Skeletal muscle cell (primary cell): ENCODE data around the gene TRAPPC5.
"Not testable (repeated sequence)": the region's sequence is repeated elsewhere in the genome, so short reads cannot be mapped to it uniquely, and the experiment has no call there.

ENCODE experiments used
- DNase-seq: peaks from one replicate; pipeline ENCODE4 v3.0.0-alpha.2; 2010; ENCODE audit warnings: low read depth
- H3K4me3 ChIP-seq: 2 replicates; pipeline ENCODE4 v1.5.1; 2011; ENCODE audit warnings: low read depth, mild to moderate bottlenecking, control low read depth, low read length, moderate library complexity

Gene TRAPPC5

GRCh38 chr19:7680606-7681339 lies at the start of gene TRAPPC5:
TSS of gene TRAPPC5 (plus strand) at chr19:7680833. CDS start at chr19:7682254, 1,421 bp downstream.
- DNase-seq, result peak; percentile 40

GRCh38 chr19:7631577-7631976 lies 49.1 kb upstream of the TRAPPC5 start:
- no peak for DNase-seq
- H3K4me3 ChIP-seq, result no peak overlapping the region

More at GRCh38 chr19:7680606-7681339, at the start of gene TRAPPC5:
- H3K4me3 ChIP-seq, result peak within 1 kb of the TSS; percentile 99

DNA sequence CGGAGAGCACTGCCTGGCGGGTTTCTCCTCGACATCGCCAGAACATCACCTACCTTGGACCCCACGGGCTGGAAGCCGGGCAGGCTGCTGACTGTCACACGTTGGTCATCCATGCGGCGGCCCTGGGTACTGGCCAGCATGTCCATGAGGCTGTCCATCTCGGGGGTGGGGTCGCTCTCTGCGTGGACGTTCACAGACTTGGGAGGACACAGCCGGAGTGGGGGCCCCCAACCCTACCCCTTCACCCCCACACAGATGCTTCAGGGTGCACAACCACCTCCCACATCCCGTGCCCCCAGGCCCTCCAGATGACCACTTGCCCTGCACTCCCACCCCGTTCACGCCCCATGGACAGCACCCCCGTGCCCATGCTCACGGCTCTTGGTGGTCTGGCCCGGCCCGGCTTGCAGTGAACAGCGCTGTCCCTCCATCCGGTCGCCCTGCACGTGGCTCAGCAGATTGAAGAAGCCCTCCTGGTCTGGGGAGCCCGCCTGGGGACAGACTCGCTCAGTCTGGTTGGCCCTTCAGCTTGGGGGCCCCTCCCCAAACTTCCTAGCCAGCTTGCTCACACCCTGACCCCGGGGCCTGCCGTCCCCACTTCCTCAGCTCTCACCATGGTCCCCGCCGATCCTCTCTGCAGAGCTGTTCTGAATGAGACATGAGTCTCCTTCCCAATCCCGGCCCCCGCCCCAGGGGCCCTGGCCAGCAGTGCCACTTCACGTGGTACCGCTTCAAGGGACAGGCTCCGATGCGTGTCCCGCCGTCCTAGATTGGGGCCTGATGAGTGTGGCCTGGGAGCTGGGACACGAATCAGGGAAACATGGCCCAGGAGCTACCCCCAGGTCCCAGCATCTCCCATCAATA lies 48.1 kb upstream of the TRAPPC5 start:
- no peak for DNase-seq

GRCh38 chr19:7633698-7634097 lies 46.9 kb upstream of the TRAPPC5 start, which contains the start of gene PCP2:
TSS of gene PCP2 (minus strand) at chr19:7633719. CDS start at chr19:7633457, 262 bp downstream.
- no peak within 1 kb of the TSS for H3K4me3 ChIP-seq
- DNase-seq, result no peak

More for the DNA sequence above, 48.1 kb upstream of the TRAPPC5 start:
- no peak overlapping the region for H3K4me3 ChIP-seq

- DNase-seq, result no peak
- no peak overlapping the region for H3K4me3 ChIP-seq
Observed at GRCh38 chr19:7635670-7636069, 45.0 kb upstream of the TRAPPC5 start.

GRCh38 chr19:7636317-7636690 lies 44.3 kb upstream of the TRAPPC5 start:
- no peak overlapping the region for H3K4me3 ChIP-seq
- no peak for DNase-seq

- DNase-seq, result no peak
- H3K4me3 ChIP-seq, result peak within 1 kb of the TSS; percentile 25
Observed at GRCh38 chr19:7636691-7637373, 43.8 kb upstream of the TRAPPC5 start, which contains the start of gene STXBP2. TSS of gene STXBP2 (plus strand) at chr19:7637110. CDS start at chr19:7637150, 40 bp downstream.

DNA sequence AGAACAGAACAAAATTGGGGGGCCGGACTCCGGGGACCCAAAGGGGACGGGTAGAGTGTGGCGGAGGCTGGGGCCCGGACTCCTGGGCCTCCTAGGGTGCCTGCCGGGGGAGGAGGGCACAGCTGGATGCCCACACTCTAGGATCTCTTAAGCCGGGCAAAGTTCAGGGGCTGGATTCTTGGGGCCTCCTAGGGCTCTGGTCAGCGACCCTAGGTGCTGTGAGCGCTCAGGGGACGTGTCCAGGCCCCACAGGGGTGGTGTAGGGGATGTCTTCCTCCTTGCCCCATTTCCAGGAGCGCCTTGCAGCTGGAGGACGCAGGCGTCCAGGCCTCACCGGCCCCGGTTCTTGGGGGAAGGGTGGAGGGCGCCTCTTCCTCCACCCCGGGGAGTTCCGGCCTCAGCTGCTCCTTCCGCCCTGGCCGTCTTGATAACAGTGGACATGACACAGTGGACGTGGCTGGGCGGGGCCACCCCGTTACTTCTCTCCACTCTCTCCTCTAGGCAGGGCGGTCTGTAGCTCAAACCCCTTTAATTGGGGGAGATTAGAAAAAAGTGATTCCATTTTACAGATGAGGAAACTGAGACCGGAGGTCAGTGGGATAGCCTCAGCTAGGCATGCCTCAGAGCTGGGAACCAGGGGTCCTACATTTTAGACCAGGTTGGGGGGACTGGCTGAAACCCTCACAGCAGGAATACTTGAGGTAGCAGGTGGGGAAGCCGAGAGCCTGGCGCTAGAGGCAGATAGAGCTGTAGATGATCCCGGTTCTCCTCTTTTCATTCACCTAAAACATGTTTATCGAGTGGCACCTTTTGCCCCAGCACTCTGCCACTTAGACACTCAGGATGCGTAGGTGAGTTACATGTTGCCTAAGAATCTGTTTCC lies 43.0 kb upstream of the TRAPPC5 start:
- no peak for DNase-seq
- peak overlapping the region; percentile 25 for H3K4me3 ChIP-seq

DNA sequence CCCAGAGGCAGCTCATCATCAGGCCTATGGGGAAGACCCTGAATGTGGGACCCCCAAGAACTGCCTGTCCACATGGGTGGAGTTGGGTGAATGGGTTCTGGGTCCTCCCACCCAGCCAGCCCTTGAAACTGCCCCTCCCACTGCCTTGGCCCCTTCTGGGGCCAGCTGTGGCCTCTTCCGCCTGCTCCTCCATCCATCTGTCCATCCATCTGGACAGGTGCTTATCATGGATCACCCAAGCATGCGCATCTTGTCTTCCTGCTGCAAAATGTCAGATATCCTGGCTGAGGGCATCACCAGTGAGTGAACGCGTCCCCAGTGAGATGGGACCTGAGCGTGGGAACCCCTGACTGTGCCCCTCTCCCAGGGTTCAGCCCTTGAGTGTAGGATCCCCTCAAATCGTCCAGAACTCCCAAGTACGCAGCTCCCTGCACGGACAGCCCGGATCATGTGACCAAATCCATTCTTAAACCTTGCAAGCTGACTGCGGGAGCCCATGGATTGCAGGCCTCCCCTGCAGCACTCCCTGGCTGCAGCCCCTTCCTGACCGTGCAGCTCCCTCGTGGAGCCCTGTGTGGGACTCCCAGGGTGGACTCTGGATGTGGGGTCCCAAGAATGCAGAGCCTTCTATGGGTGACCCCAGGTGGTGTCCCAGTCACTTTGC lies 41.7 kb upstream of the TRAPPC5 start:
- H3K4me3 ChIP-seq, result no peak overlapping the region
- no peak for DNase-seq

- no peak overlapping the region for H3K4me3 ChIP-seq
- no peak for DNase-seq
Observed at GRCh38 chr19:7639863-7640348, 40.7 kb upstream of the TRAPPC5 start.

- no peak overlapping the region for H3K4me3 ChIP-seq
- no peak for DNase-seq
Observed at GRCh38 chr19:7640803-7641202, 39.8 kb upstream of the TRAPPC5 start.

DNA sequence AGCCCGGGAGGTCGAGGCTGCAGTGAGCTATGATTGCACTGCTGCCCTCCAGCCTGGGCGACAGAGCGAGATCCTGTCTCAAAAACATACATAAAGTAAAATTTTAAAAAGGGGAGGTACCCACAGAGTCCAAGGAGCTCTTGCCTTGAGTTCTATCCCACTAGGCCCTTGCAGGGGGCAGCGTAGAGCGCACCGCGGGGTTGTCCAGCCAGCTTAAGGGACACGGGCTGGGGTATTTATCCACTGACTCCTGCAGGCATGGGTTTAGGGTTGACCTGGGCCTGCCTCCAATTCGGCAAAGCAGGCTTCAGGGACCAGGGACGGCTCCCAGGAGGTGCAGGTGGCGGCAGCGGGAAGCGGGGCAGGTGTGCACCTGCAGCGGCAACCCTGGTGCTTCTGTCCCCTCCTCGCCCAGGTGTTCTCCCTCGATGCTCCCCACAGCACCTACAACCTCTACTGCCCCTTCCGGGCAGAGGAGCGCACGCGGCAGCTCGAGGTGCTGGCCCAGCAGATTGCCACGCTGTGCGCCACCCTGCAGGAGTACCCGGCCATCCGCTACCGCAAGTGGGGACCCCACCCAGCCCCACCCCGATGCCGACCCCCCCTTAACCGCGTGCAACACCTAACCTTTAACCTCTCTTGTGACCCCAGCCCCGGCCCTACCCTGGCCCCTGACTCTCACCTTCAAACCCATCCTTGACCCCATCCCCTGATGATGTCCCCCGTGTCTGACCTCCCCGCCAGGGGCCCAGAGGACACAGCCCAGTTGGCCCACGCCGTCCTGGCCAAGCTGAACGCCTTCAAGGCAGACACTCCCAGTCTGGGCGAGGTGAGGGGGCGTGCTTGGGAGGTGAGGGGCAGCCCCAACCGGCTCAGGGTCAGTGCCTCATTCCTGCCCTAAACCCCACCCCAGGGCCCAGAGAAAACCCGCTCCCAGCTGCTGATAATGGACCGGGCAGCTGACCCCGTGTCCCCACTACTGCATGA lies 39.0 kb upstream of the TRAPPC5 start:
- H3K4me3 ChIP-seq, result no peak overlapping the region
- no peak for DNase-seq

DNA sequence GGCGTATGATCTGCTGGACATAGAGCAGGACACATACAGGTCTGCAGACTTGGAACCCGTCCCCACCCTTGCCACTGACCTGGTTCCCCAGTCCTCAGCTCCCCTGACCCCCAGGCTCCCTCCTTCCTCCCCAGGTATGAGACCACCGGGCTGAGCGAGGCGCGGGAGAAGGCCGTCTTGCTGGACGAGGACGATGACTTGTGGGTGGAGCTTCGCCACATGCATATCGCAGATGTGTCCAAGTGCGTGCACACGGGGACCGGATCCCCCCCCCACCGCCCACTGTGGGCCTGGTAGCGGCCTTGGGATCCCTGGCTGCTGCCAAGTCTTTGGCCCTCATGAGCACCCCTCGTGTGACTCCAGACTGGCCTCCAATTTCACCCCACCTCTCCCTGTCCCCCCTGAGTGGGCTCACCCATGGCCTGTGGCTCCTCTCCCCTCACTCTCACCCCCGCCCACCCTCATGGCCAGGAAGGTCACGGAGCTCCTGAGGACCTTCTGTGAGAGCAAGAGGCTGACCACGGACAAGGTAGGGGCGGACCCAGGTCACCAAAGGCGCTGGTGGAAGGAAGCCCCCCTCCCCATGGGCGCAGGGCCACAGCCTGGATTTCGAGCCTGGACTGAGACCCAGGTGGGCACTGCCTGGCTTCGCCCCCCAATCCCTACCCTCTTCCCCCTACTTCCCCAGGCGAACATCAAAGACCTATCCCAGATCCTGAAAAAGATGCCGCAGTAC lies 38.2 kb upstream of the TRAPPC5 start:
- no peak overlapping the region for H3K4me3 ChIP-seq
- no peak for DNase-seq

GRCh38 chr19:7643031-7643415 lies 37.6 kb upstream of the TRAPPC5 start:
- no peak for DNase-seq
- no peak overlapping the region for H3K4me3 ChIP-seq

GRCh38 chr19:7643629-7644549 lies 36.7 kb upstream of the TRAPPC5 start:
- not testable (repeated sequence) for DNase-seq

DNA sequence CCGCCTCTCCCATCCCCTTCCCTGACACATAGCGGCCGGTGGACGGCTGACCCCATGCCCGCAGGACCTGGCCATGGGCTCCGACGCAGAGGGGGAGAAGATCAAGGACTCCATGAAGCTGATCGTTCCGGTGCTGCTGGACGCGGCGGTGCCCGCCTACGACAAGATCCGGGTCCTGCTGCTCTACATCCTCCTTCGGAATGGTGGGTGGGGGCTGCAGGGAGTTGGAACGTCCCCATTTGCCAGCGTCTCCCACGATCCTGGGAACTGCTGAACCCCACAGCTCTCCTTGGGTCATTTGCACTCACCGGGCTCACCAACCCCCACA lies 36.1 kb upstream of the TRAPPC5 start:
- no peak overlapping the region for H3K4me3 ChIP-seq
- DNase-seq, result no peak

More at GRCh38 chr19:7643629-7644549, 36.7 kb upstream of the TRAPPC5 start:
- H3K4me3 ChIP-seq, result not testable (repeated sequence)
